ENCODE measurements around the gene NBEAL2. TPM values are rescaled to one million over a fixed set of nuclear protein-coding genes. Genes with fewer than 3 reads are reported as not detected.

NBEAL2 gene
- total RNA-seq, 4 donors from 2014 or later, result 12.3 to 23.2 (median 20.4) TPM

DNA sequence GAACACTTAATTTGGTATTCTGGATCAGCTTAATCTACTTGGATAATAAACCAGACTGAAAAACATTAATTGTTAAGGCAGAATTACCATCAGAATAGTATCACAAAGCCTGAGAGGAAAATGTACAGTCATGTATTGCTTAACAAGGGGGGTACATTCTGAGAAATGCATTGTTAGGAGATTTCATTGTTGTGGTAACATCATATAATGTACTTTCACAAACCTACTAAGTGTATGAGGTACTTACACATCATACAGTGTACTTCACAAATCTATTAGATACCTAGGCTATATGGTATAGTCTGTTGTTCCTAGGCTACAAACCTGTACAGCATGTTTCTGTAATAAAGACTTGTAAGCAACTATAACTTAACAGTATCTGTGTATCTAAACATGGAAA is 68.2 kb downstream of the NBEAL2 start:
- no peak overlapping the region for H3K27ac ChIP-seq
- TF ChIP-seq POLR2AphosphoS5 (IDR thresholded peaks at IDR 0.05) (no peak), EP300 (IDR thresholded peaks at IDR 0.05) (no peak), POLR2A (IDR thresholded peaks at IDR 0.05) (no peak)
- TF ChIP-seq, protein P1, sequence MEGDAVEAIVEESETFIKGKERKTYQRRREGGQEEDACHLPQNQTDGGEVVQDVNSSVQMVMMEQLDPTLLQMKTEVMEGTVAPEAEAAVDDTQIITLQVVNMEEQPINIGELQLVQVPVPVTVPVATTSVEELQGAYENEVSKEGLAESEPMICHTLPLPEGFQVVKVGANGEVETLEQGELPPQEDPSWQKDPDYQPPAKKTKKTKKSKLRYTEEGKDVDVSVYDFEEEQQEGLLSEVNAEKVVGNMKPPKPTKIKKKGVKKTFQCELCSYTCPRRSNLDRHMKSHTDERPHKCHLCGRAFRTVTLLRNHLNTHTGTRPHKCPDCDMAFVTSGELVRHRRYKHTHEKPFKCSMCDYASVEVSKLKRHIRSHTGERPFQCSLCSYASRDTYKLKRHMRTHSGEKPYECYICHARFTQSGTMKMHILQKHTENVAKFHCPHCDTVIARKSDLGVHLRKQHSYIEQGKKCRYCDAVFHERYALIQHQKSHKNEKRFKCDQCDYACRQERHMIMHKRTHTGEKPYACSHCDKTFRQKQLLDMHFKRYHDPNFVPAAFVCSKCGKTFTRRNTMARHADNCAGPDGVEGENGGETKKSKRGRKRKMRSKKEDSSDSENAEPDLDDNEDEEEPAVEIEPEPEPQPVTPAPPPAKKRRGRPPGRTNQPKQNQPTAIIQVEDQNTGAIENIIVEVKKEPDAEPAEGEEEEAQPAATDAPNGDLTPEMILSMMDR (IDR thresholded peaks at IDR 0.05), result no peak
- ATAC-seq, result no peak
- peaks cover 0 to 27% (median 0%) of the 10 kb centered on the region in 3 donors for H3K4me1 ChIP-seq
- no peaks in the 10 kb centered on the region for H3K9me3 ChIP-seq
- H3K27me3 ChIP-seq, result no peaks in the 10 kb centered on the region
- no peak overlapping the region for H3K4me3 ChIP-seq
- H3K36me3 ChIP-seq, result peaks cover 0 to 31% of the 10 kb centered on the region in 2 donors

DNA sequence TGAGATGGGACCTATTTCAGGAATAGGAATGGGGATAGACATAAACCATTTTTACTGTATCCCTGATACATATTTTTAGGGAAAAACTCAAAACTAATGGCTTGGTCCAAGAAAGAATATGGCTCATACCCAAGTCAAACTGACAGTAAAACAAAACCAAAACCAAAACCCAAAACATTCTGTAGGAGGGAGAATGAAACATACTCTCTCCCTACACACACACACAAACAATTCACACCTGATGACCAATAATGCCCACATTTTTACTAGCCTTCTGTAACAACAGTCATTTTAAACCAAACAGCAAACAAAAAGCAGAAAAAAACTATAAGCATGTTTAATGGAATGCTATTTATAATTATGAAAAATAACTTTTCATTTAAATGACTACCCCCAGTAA is 74.9 kb downstream of the NBEAL2 start:
- H3K4me1 ChIP-seq, result peaks cover 0 to 5% (median 0%) of the 10 kb centered on the region in 3 donors
- TF ChIP-seq, protein P1 (IDR thresholded peaks at IDR 0.05), result no peak
- TF ChIP-seq POLR2AphosphoS5 (IDR thresholded peaks at IDR 0.05) (no peak), POLR2A (IDR thresholded peaks at IDR 0.05) (no peak)
- H3K4me3 ChIP-seq, result no peak overlapping the region
- no peak for ATAC-seq
- H3K36me3 ChIP-seq, result peaks cover 0 to 22% of the 10 kb centered on the region in 2 donors
- H3K9me3 ChIP-seq, result no peaks in the 10 kb centered on the region
- no peak overlapping the region for H3K27ac ChIP-seq
- no peaks in the 10 kb centered on the region for H3K27me3 ChIP-seq

DNA sequence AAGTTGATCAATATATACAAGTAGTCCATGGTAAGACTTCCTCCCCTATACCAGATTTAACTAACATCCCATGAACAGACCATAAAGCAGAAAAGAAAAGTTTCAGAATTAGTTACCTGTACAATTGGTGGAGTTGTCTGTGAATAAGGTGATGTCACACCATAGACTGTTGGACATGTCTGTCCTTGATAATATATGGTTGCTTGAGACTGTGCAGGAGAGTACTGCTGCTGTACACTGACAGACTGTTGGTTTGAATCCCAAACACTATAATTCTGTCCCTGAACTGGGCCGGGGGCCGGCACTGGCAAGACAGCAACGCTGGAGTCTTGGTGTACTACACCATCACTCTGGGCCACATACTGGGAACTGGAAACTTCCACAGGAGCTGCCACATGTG is 77.2 kb downstream of the NBEAL2 start:
- WGBS, 2 donors (ENCODE audit: low coverage in 1 of 2), result 84% methylated on average over 3 of the region's 3 CpGs; no CpG with 5 or more reads in 1 of the 2 donors
- no peak for ATAC-seq
- Histone ChIP-seq H3K4me3 (no peak overlapping the region), H3K27ac (no peak overlapping the region), H3K9me3 (no peaks in the 10 kb centered on the region), H3K4me1 (peaks cover 0 to 5% (median 0%) of the 10 kb centered on the region in 3 donors), H3K36me3 (peaks cover 0 to 39% of the 10 kb centered on the region in 2 donors), H3K27me3 (no peaks in the 10 kb centered on the region)
- TF ChIP-seq POLR2A (IDR thresholded peaks at IDR 0.05) (no peak), POLR2AphosphoS5 (IDR thresholded peaks at IDR 0.05) (no peak), EP300 (IDR thresholded peaks at IDR 0.05) (no peak)
- TF ChIP-seq, protein P1 (IDR thresholded peaks at IDR 0.05), result no peak

DNA sequence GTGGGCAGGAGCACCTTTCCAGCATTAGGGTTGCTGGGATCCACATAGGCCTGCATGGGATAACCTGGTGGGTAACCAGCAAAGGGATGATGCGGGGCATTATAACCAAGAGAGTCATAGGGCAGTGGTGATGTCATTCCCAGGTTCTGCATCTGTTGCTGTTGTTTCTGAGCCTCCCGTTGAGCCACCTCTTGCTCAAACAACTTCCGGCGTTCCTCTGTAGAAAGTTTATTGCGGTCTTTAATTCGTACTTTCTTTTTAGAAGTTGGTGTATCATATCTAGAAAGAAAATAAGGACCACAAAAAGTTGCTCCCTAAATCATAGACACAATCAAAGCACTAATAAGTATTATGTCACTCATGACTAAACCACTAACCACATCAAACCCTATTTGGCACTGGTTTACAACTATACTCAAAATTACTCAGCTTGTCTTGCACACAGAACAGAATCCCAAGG is 77.8 kb downstream of the NBEAL2 start:
- no peak for ATAC-seq
- H3K4me1 ChIP-seq, result peaks cover 0 to 5% (median 0%) of the 10 kb centered on the region in 3 donors
- WGBS, 2 donors (ENCODE audit: low coverage in 1 of 2), result 86 to 98% methylated on average over 6 of the region's 6 CpGs
- peaks cover 0 to 43% of the 10 kb centered on the region in 2 donors for H3K36me3 ChIP-seq
- no peak overlapping the region for H3K4me3 ChIP-seq
- no peak overlapping the region for H3K27ac ChIP-seq
- TF ChIP-seq POLR2A (IDR thresholded peaks at IDR 0.05) (no peak), EP300 (IDR thresholded peaks at IDR 0.05) (no peak), POLR2AphosphoS5 (IDR thresholded peaks at IDR 0.05) (no peak)
- TF ChIP-seq, protein P1 (IDR thresholded peaks at IDR 0.05), result no peak
- no peaks in the 10 kb centered on the region for H3K9me3 ChIP-seq
- H3K27me3 ChIP-seq, result no peaks in the 10 kb centered on the region

Small RNA genes within 50 kb of the gene (small RNA-seq; reads per million reads assigned to genes)
- 0 reads per million in 4 donors for gene MRPL57P3

Other genes with a start within 250 kb of the NBEAL2 start
- 1 to 10 TPM; 2.6 to 5.3 (median 4.2) TPM for gene MYL3, start 116.2 kb upstream of the NBEAL2 start, total RNA-seq
- gene PTH1R, start 101.9 kb upstream of the NBEAL2 start, total RNA-seq, result 10 to 100 TPM in 3 of 4 donors, 1 to 10 TPM in 1; 7.8 to 18.5 (median 14.5) TPM
- 10 to 100 TPM; 14.3 to 52.2 (median 42.0) TPM for gene CCDC12, start 2.9 kb upstream of the NBEAL2 start, total RNA-seq
- 10 to 100 TPM; 54.0 to 70.2 (median 58.5) TPM for gene SETD2, start 184.4 kb downstream of the NBEAL2 start, total RNA-seq